MCF 10A (cell line): Measurements from ENCODE around the gene PTPRN2. TPM values are rescaled to one million over a fixed set of nuclear protein-coding genes. Genes with fewer than 3 reads are reported as not detected.

Source experiments
- BruUV-seq: library from RNA; stranded (reverse); fragments of 400-500 nt; replicated peaks from 2 replicates; lab custom pipeline; 2021; lab: Mats Ljungman, UMichigan
- CTCF ChIA-PET: fragments of 300-600 bp; sonication (Branson Sonifier 250); formaldehyde crosslinking; extraction: SDS; loops from one replicate; lab custom pipeline; 2021; ENCODE audit warnings: antibody characterized with exemption, inconsistent platforms; lab: Yijun Ruan, JAX
- POLR2A ChIA-PET: fragments of 300-600, 350-650 bp; sonication (Branson Sonifier 250); formaldehyde crosslinking; extraction: SDS; loops from one replicate; lab custom pipeline; 2020; ENCODE audit warnings: antibody characterized with exemption, inconsistent platforms; lab: Yijun Ruan, JAX
- DNase-seq: peaks from one replicate; pipeline ENCODE4 v3.0.0-alpha.2; 2018; ENCODE audit not compliant: unreplicated experiment
- H3K27ac Mint-ChIP-seq: one replicate; pipeline ENCODE4 v1.8.0; 2022; ENCODE audit warnings: mild to moderate bottlenecking, low read depth, mixed read lengths; ENCODE audit not compliant: unreplicated experiment
- H3K27me3 Mint-ChIP-seq: one replicate; pipeline ENCODE4 v1.8.0; 2022; ENCODE audit warnings: mixed read lengths; ENCODE audit not compliant: insufficient read depth, unreplicated experiment
- H3K36me3 Mint-ChIP-seq: one replicate; pipeline ENCODE4 v1.8.0; 2022; ENCODE audit warnings: mild to moderate bottlenecking, moderate library complexity, mixed read lengths; ENCODE audit not compliant: insufficient read depth, unreplicated experiment
- H3K4me1 Mint-ChIP-seq: one replicate; pipeline ENCODE4 v1.8.0; 2022; ENCODE audit warnings: mixed read lengths; ENCODE audit not compliant: insufficient read depth, unreplicated experiment
- H3K4me3 Mint-ChIP-seq: one replicate; pipeline ENCODE4 v1.8.0; 2022; ENCODE audit warnings: mild to moderate bottlenecking, moderate library complexity, mixed read lengths; ENCODE audit not compliant: unreplicated experiment
- H3K9me3 Mint-ChIP-seq: one replicate; pipeline ENCODE4 v1.8.0; 2022; ENCODE audit warnings: mixed read lengths; ENCODE audit not compliant: unreplicated experiment
- CTCF ChIP-seq: fragments of 200-600 bp; IDR thresholded peaks from one replicate; pipeline ENCODE4 v1.8.0; 2022; ENCODE audit warnings: antibody characterized with exemption, mild to moderate bottlenecking; ENCODE audit not compliant: unreplicated experiment
- intact Hi-C: fragments of 100-400 bp; cut with micrococcal nuclease; formaldehyde crosslinking; loops from 2 replicates; pipeline ENCODE4 v1.14.1; 2022
- total RNA-seq: library from RNA; stranded (reverse); gene quantifications from 2 replicates; pipeline ENCODE4 v1.2.3, GENCODE V29; 2022

PTPRN2 gene
- total RNA-seq, 1 experiment from 2014 or later: 4.5 TPM

- H3K4me3 Mint-ChIP-seq: no peak overlapping the region
- BruUV-seq: no TSS peak
- no peaks in the 10 kb centered on the region for H3K27me3 Mint-ChIP-seq
These were observed 504.9 kb downstream of the PTPRN2 start for GRCh38 chr7:158082761-158083160.

GRCh38 chr7:158080899-158081445, 506.7 kb downstream of the PTPRN2 start:
- no peak overlapping the region for H3K4me3 Mint-ChIP-seq
- TF ChIP-seq CTCF: no peak

More at GRCh38 chr7:158082761-158083160, 504.9 kb downstream of the PTPRN2 start:
- Mint-ChIP-seq H3K36me3 (no peaks in the 10 kb centered on the region), H3K27ac (no peak overlapping the region), H3K4me1 (no peaks in the 10 kb centered on the region), H3K9me3 (peaks cover 32% of the 10 kb centered on the region)
- TF ChIP-seq CTCF: no peak
- intact Hi-C loops: no loop called here
- ChIA-PET CTCF (no interaction called here), POLR2A (no interaction called here)
- no peak for DNase-seq

GRCh38 chr7:158077934-158078910, 509.4 kb downstream of the PTPRN2 start:
- Mint-ChIP-seq H3K27me3 (no peaks in the 10 kb centered on the region), H3K4me3 (no peak overlapping the region), H3K9me3 (peaks cover 6% of the 10 kb centered on the region), H3K27ac (no peak overlapping the region), H3K4me1 (no peaks in the 10 kb centered on the region), H3K36me3 (no peaks in the 10 kb centered on the region)
- no peak for DNase-seq
- intact Hi-C loops: no loop called here
- TF ChIP-seq CTCF: no peak
- POLR2A ChIA-PET: no interaction called here
- CTCF ChIA-PET: interaction anchor here (0.8 kb wide), 1 partner anchor 22 kb away, joined by 4 read pairs; no protein-coding TSS in a partner anchor
- no TSS peak for BruUV-seq

More at GRCh38 chr7:158080899-158081445, 506.7 kb downstream of the PTPRN2 start:
- CTCF ChIA-PET: no interaction called here
- Mint-ChIP-seq H3K36me3 (no peaks in the 10 kb centered on the region), H3K9me3 (peaks cover 20% of the 10 kb centered on the region), H3K4me1 (no peaks in the 10 kb centered on the region), H3K27ac (no peak overlapping the region), H3K27me3 (no peaks in the 10 kb centered on the region)
- POLR2A ChIA-PET: no interaction called here
- intact Hi-C loops: no loop called here
- no peak for DNase-seq
- no TSS peak for BruUV-seq

- Mint-ChIP-seq H3K27me3 (no peaks in the 10 kb centered on the region), H3K36me3 (no peaks in the 10 kb centered on the region), H3K4me3 (no peak overlapping the region), H3K4me1 (no peaks in the 10 kb centered on the region), H3K9me3 (peaks cover 12% of the 10 kb centered on the region), H3K27ac (no peak overlapping the region)
- ChIA-PET POLR2A (no interaction called here), CTCF (interaction anchor here (0.8 kb wide), 1 partner anchor 22 kb away, joined by 4 read pairs; no protein-coding TSS in a partner anchor)
- intact Hi-C loops: no loop called here
- no peak for DNase-seq
- no TSS peak for BruUV-seq
- TF ChIP-seq CTCF: no peak
These were observed 510.3 kb downstream of the PTPRN2 start for GRCh38 chr7:158077151-158077840.
